K562 (cell line): ENCODE results near the gene NTRK3. TPM values are rescaled to one million over a fixed set of nuclear protein-coding genes. Genes with fewer than 3 reads are reported as not detected.

ENCODE experiments used
- ATAC-seq: fragments of 200-7000 bp; cut with Tn5 transposase; 3 replicates; pipeline ENCODE4 v1.9.1; 2020; ENCODE audit warnings: moderate library complexity
- BruUV-seq: library from RNA; stranded (reverse); fragments of 400-500 nt; replicated peaks from 2 replicates; lab custom pipeline; 2021; lab: Mats Ljungman, UMichigan
- CTCF ChIA-PET: fragments of 300-600 bp; formaldehyde crosslinking; extraction: SDS; loops from one replicate; lab custom pipeline; 2021; ENCODE audit warnings: low intra/inter-chr PET ratio; lab: Yijun Ruan, JAX
- POLR2A ChIA-PET: fragments of 300-600, 350-650 bp; sonication (Branson Sonifier 250); formaldehyde crosslinking; extraction: SDS; loops from one replicate; lab custom pipeline; 2021; ENCODE audit warnings: antibody characterized with exemption, inconsistent platforms; lab: Yijun Ruan, JAX
- DNase-seq, 4 experiments: peaks; one replicate each; pipeline versions ENCODE4 v3.0.0 to v3.0.0-alpha.2; 2011 to 2018; ENCODE audit warnings: low spot score in 3 of 4, mixed read lengths in 3 of 4; ENCODE audit errors: extremely low read depth in 1 of 4
- FAIRE-seq: peaks from 2 replicates; lab custom pipeline; 2011; peaks lifted over from hg19 to GRCh38; lab: Jason Lieb, UNC
- H2AFZ ChIP-seq: 2 replicates; pipeline ENCODE4 v1.6.0; 2011; ENCODE audit warnings: low read depth, low read length, control low read depth, inconsistent platforms
- H3K27ac ChIP-seq: fragments of 200-600 bp; 3 replicates; pipeline ENCODE4 v1.8.0; 2011; ENCODE audit warnings: low read depth, mild to moderate bottlenecking, control low read depth, inconsistent platforms, low read length, moderate library complexity, mixed read lengths; ENCODE audit errors: extremely low read depth
- H3K27me3 ChIP-seq, 2 experiments: fragments of 300-600 bp in 1 of 2; 2 replicates in 1 of 2; 3 replicates in 1 of 2; pipeline versions ENCODE4 v1.6.0 to v1.8.0; 2011; ENCODE audit warnings: inconsistent platforms in 2 of 2, low read length in 2 of 2, mild to moderate bottlenecking in 1 of 2, mixed read lengths in 1 of 2, moderate library complexity in 1 of 2; ENCODE audit not compliant: control insufficient read depth in 2 of 2, insufficient read depth in 2 of 2
- H3K36me3 ChIP-seq: fragments of 300-600 bp; 3 replicates; pipeline ENCODE4 v1.8.0; 2011; ENCODE audit warnings: mild to moderate bottlenecking, low read length, inconsistent platforms; ENCODE audit not compliant: control insufficient read depth, insufficient read depth
- H3K4me1 ChIP-seq, 2 experiments: fragments of 200-600 bp in 1 of 2; replicated peaks in 1 of 2; 2 replicates in 1 of 2; 3 replicates in 1 of 2; pipeline versions ENCODE4 v1.5.1 to v1.8.0; 2011; ENCODE audit warnings: inconsistent platforms in 2 of 2, low read length in 2 of 2, mild to moderate bottlenecking in 1 of 2, mixed read lengths in 1 of 2, moderate library complexity in 1 of 2; ENCODE audit not compliant: control insufficient read depth in 2 of 2, insufficient read depth in 2 of 2
- H3K4me2 ChIP-seq: 2 replicates; pipeline ENCODE4 v1.6.1; 2011; ENCODE audit warnings: low read length, control low read depth, inconsistent platforms, mixed read lengths; ENCODE audit not compliant: insufficient read depth
- H3K4me3 ChIP-seq: fragments of 200-600 bp; sonication (generic), shearing (Covaris generic); 2 replicates; pipeline ENCODE4 v1.5.1; 2016; ENCODE audit warnings: control low read depth, inconsistent platforms
- H3K79me2 ChIP-seq: fragments of 200-600 bp; 3 replicates; pipeline ENCODE4 v1.8.0; 2011; ENCODE audit warnings: low read length, inconsistent platforms; ENCODE audit not compliant: control insufficient read depth, insufficient read depth
- H3K9ac ChIP-seq, 2 experiments: 2 replicates each; pipeline versions ENCODE4 v1.6.0 to v1.6.1; 2011; ENCODE audit warnings: low read depth in 2 of 2, low read length in 2 of 2, control low read depth in 1 of 2, inconsistent platforms in 1 of 2, mild to moderate bottlenecking in 1 of 2, mixed read lengths in 1 of 2; ENCODE audit not compliant: insufficient read depth in 1 of 2
- H3K9me1 ChIP-seq: one replicate; pipeline ENCODE4 v1.6.0; 2011; ENCODE audit warnings: inconsistent platforms, mild to moderate bottlenecking, low read length, moderate library complexity; ENCODE audit not compliant: control insufficient read depth, insufficient read depth
- H3K9me3 ChIP-seq: replicated peaks from 2 replicates; pipeline ENCODE4 v1.5.1; 2011; ENCODE audit warnings: low read depth, low read length, inconsistent platforms; ENCODE audit not compliant: control insufficient read depth, insufficient read depth
- H4K20me1 ChIP-seq: replicated peaks from 2 replicates; pipeline ENCODE4 v1.6.1; 2011; ENCODE audit warnings: low read length, inconsistent platforms, mixed read lengths; ENCODE audit not compliant: control insufficient read depth, insufficient read depth
- FOXK1 ChIP-seq: sonication (generic); formaldehyde crosslinking; IDR thresholded peaks from 2 replicates; pipeline ENCODE4 v1.8.0; 2022; ENCODE audit warnings: missing genetic modification reagents, mild to moderate bottlenecking, borderline replicate concordance
- KDM2B ChIP-seq: fragments of 250-450 bp; sonication (Bioruptor Pico); IDR thresholded peaks from 2 replicates; pipeline ENCODE4 v1.8.0; 2021; ENCODE audit warnings: mild to moderate bottlenecking, moderate library complexity
- MYBL2 ChIP-seq, 2 experiments: fragments of 450-650 bp in 1 of 2; sonication (generic) in 1 of 2; formaldehyde crosslinking in 1 of 2; IDR thresholded peaks; 2 replicates each; pipeline versions ENCODE4 v1.6.1 to v1.8.1; 2017 to 2022; ENCODE audit warnings: borderline replicate concordance in 1 of 2, inconsistent platforms in 1 of 2, low read depth in 1 of 2, mild to moderate bottlenecking in 1 of 2, missing genetic modification reagents in 1 of 2, moderate library complexity in 1 of 2
- PRDM10 ChIP-seq: fragments of 450-650 bp; IDR thresholded peaks from 2 replicates; pipeline ENCODE4 v1.6.1; 2018; ENCODE audit not compliant: partially characterized antibody
- ZBTB2 ChIP-seq: fragments of 450-650 bp; IDR thresholded peaks from 2 replicates; pipeline ENCODE4 v1.6.1; 2016; ENCODE audit warnings: antibody characterized with exemption
- ZSCAN29 ChIP-seq: fragments of 450-650 bp; IDR thresholded peaks from 2 replicates; pipeline ENCODE4 v1.6.1; 2017
- WGBS: fragments of 100-300 bp; shearing (Covaris generic); methylation state at CpG from one replicate; pipeline ENCODE4 v1.1.6; 2016; ENCODE audit warnings: low coverage, mixed read lengths; ENCODE audit not compliant: insufficient coverage; ENCODE audit errors: missing lambda C conversion rate; 5-methylcytosine and 5-hydroxymethylcytosine counted together
- in situ Hi-C: fragments of 300-500 bp; cut with MboI; formaldehyde crosslinking; loops from 4 replicates; pipeline ENCODE4 v1.15.0; 2018; ENCODE audit warnings: inconsistent platforms, mixed read lengths
- intact Hi-C: fragments of 100-400 bp; cut with micrococcal nuclease; formaldehyde crosslinking; loops from 2 replicates; pipeline ENCODE4 v1.14.2; 2022
- polyA plus RNA-seq, 8 experiments: library from polyadenylated mRNA; depleted of rRNA in 4 of 8; stranded (reverse) in 5 of 8; unstranded in 3 of 8; fragments of >200 nt; fragmentation: Nextera tagmentation in 2 of 8; fragmentation: Illumina TruSeq in 1 of 8; extraction: Ambion mirVana in 2 of 8; extraction: Trizol in 1 of 8; gene quantifications; 2 replicates each; pipeline versions ENCODE4 v1.2.1 to v1.2.3, GENCODE V29; 2011 to 2014; ENCODE audit warnings: inconsistent platforms in 1 of 8, missing spikeins in 1 of 8
- total RNA-seq, 7 experiments: library from RNA; depleted of rRNA in 6 of 7; stranded (reverse); fragments of >200 nt in 6 of 7; fragmentation: Illumina TruSeq in 2 of 7; extraction: Trizol in 2 of 7; gene quantifications; 2 replicates each; pipeline versions ENCODE4 v1.2.1 to v1.2.3, GENCODE V29; 2011 to 2021; ENCODE audit warnings: low replicate concordance in 1 of 7
- TF ChIP-seq, protein P1 (sequence below), 2 experiments: IDR thresholded peaks in 1 of 2; conservative IDR thresholded peaks in 1 of 2; 2 replicates each; pipeline ENCODE4 v1.6.1; 2016; ENCODE audit warnings: low read depth in 2 of 2, mild to moderate bottlenecking in 1 of 2, missing compliant biosample characterization in 1 of 2, missing genetic modification characterization in 1 of 2, moderate library complexity in 1 of 2
- TF ChIP-seq, protein P2 (sequence below), 3 experiments: IDR thresholded peaks in 2 of 3; conservative IDR thresholded peaks in 1 of 3; 2 replicates each; pipeline ENCODE4 v1.5.1; 2011 to 2012; ENCODE audit warnings: low read length in 3 of 3, mild to moderate bottlenecking in 3 of 3, control low read depth in 2 of 3, improper control_type of control experiment in 1 of 3, inconsistent platforms in 1 of 3, low read depth in 1 of 3, mixed read lengths in 1 of 3, moderate library complexity in 1 of 3; ENCODE audit not compliant: insufficient read depth in 2 of 3

NTRK3 gene
- total and polyA plus RNA-seq, 9 of the 15 experiments (the other 6 are each of a cell fraction or from before 2014, with no cell fraction given): 0.11 to 0.13 TPM; not detected in 7

DNA sequence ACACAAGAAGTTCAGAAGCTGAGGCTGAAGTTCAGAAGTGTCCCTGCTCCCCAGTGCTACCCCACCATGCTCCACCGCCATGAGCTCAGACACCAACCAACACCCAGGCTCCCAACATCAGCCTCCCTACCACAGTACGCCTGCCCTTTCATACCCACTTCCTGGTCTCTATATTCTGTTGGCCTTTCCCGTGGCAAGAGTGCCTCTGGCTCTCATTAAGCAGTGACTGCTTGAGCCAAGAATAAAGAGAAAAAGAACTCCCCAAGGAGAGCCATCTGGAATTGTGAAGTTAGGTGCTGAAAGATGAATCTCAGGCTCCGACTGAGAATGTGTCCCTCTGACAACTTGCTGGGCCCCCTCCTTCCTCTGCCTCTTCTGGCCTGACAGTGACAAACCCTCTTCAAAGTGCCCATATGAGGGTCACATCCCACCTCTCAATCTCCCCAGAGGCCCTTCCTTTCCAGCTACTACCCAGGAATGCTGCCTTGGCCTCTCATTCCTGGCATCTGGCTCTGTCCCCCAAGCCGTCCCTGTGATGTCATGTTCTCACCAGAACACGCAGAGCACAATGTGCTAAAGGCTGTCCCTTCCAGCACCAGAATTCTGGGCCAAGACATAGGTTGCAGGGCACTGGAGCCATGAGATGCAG is 306.8 kb downstream of the NTRK3 start (continued):
- TF ChIP-seq, protein P1, sequence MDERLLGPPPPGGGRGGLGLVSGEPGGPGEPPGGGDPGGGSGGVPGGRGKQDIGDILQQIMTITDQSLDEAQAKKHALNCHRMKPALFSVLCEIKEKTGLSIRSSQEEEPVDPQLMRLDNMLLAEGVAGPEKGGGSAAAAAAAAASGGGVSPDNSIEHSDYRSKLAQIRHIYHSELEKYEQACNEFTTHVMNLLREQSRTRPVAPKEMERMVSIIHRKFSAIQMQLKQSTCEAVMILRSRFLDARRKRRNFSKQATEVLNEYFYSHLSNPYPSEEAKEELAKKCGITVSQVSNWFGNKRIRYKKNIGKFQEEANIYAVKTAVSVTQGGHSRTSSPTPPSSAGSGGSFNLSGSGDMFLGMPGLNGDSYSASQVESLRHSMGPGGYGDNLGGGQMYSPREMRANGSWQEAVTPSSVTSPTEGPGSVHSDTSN (CRISPR knock-in tag; IDR thresholded peaks at IDR 0.05; ENCODE audit: low read depth): no peak
- TF ChIP-seq, protein P1 (tag; conservative IDR thresholded peaks at IDR 0.05; ENCODE audit: low read depth): no peak
- TF ChIP-seq ZSCAN29 (no peak), ZBTB2 (no peak)

DNA sequence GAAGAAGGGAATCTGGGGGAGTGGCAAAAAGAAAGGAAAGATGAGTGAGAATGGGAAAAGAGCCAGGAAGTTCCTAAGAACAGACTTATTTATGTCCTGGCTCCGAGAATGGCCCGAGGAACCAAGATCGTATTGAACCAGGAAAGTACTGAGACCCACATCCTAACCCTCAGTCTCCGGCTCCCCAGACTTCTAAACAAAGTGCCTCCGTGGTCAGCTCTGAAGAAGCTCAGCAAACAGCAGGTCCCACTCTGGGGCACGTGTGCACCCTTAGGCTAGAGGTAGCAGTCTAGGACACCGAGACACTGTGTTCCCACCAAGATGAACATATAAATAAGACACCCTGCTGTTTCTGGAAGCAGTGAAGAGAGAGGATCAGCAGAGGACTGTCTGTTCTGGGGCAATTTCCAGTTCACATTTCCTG is 307.4 kb downstream of the NTRK3 start:
- Histone ChIP-seq H3K9ac (no peak overlapping the region), H3K4me3 (no peak overlapping the region), H3K9me1 (no peaks in the 10 kb centered on the region), H3K27ac (no peak overlapping the region), H3K9me3 (no peaks in the 10 kb centered on the region), H3K79me2 (no peaks in the 10 kb centered on the region), H4K20me1 (no peaks in the 10 kb centered on the region), H3K4me2 (no peak overlapping the region), H3K36me3 (no peaks in the 10 kb centered on the region), H2AFZ (no peak overlapping the region), H3K4me1 (no peaks in the 10 kb centered on the region), H3K27me3 (peaks cover 0 to 25% of the 10 kb centered on the region in 2 experiments; a peak in 3 of 5 replicates)
- ChIA-PET POLR2A (no interaction called here), CTCF (no interaction called here)
- WGBS: 3% methylated on average over 7 of the region's 7 CpGs
- intact Hi-C loops: no loop called here
- FAIRE-seq: no peak
- in situ Hi-C loops: no loop called here
- no TSS peak for BruUV-seq
- ATAC-seq: no peak
- no peak for DNase-seq
- no peak for TF ChIP-seq PRDM10
- no peak for TF ChIP-seq FOXK1
- TF ChIP-seq, protein P2, sequence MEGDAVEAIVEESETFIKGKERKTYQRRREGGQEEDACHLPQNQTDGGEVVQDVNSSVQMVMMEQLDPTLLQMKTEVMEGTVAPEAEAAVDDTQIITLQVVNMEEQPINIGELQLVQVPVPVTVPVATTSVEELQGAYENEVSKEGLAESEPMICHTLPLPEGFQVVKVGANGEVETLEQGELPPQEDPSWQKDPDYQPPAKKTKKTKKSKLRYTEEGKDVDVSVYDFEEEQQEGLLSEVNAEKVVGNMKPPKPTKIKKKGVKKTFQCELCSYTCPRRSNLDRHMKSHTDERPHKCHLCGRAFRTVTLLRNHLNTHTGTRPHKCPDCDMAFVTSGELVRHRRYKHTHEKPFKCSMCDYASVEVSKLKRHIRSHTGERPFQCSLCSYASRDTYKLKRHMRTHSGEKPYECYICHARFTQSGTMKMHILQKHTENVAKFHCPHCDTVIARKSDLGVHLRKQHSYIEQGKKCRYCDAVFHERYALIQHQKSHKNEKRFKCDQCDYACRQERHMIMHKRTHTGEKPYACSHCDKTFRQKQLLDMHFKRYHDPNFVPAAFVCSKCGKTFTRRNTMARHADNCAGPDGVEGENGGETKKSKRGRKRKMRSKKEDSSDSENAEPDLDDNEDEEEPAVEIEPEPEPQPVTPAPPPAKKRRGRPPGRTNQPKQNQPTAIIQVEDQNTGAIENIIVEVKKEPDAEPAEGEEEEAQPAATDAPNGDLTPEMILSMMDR (IDR thresholded peaks at IDR 0.05 in 2 of 3, conservative IDR thresholded peaks at IDR 0.05 in 1 of 3; ENCODE audit: insufficient read depth in 2 of 3, low read depth in 1 of 3, low read length in 3 of 3): no peak
- no peak for TF ChIP-seq KDM2B (CRISPR knock-in tag)
- TF ChIP-seq MYBL2 (IDR thresholded peaks at IDR 0.05; ENCODE audit: low read depth): no peak
- no peak for TF ChIP-seq MYBL2 (CRISPR knock-in tag; IDR thresholded peaks at IDR 0.05; ENCODE audit: borderline replicate concordance)
